Loucy (cell line): Measurements from ENCODE around the gene PDE8B.

ENCODE experiments used
- EZH2phosphoT487 ChIP-seq: fragments of 200-600 bp; IDR thresholded peaks from 2 replicates; pipeline ENCODE4 v1.6.1; 2018; ENCODE audit warnings: antibody characterized with exemption, mild to moderate bottlenecking, moderate library complexity, borderline replicate concordance
- TF ChIP-seq, protein P1 (sequence below): fragments of 200-600 bp; sonication (generic); conservative IDR thresholded peaks from 2 replicates; pipeline ENCODE4 v1.5.1; 2014; ENCODE audit warnings: mild to moderate bottlenecking, antibody characterized with exemption, low read length

DNA sequence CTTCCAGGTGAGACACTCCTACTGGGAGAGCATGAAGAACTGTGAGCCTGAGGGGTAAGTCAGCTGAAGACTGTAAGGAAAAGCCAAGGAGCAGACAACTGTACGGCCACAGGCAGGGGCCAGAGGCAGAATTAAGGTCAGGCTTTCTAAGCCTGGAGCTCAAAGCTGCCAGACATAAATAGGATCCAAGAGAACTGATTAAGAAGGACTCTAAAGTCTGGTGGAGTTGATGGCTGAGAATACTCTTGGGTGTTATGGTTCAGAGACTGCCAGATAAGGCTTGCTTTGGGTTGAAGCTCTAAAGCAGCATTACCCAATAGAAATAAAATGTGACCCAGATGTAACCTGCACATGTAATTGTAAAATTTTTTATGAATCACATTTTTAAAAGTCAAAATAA lies 12.2 kb downstream of the PDE8B start:
- TF ChIP-seq, protein P1, sequence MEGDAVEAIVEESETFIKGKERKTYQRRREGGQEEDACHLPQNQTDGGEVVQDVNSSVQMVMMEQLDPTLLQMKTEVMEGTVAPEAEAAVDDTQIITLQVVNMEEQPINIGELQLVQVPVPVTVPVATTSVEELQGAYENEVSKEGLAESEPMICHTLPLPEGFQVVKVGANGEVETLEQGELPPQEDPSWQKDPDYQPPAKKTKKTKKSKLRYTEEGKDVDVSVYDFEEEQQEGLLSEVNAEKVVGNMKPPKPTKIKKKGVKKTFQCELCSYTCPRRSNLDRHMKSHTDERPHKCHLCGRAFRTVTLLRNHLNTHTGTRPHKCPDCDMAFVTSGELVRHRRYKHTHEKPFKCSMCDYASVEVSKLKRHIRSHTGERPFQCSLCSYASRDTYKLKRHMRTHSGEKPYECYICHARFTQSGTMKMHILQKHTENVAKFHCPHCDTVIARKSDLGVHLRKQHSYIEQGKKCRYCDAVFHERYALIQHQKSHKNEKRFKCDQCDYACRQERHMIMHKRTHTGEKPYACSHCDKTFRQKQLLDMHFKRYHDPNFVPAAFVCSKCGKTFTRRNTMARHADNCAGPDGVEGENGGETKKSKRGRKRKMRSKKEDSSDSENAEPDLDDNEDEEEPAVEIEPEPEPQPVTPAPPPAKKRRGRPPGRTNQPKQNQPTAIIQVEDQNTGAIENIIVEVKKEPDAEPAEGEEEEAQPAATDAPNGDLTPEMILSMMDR = no peak
- TF ChIP-seq EZH2phosphoT487 = no peak
